Left ventricle myocardium inferior (tissue), 1 donor: ENCODE measurements around the gene LDLRAD4. TPM values are rescaled to one million over a fixed set of nuclear protein-coding genes. Genes with fewer than 3 reads are reported as not detected.

Source experiments
- DNase-seq: peaks from one replicate; pipeline ENCODE4 v3.0.0-alpha.2; 2020
- H3K27ac ChIP-seq: fragments of 200-600 bp; replicated peaks from 2 replicates; pipeline ENCODE4 v1.8.0; 2021
- H3K27me3 ChIP-seq: fragments of 200-600 bp; 2 replicates; pipeline ENCODE4 v1.8.0; 2021; ENCODE audit warnings: low read depth
- H3K36me3 ChIP-seq: fragments of 200-600 bp; 2 replicates; pipeline ENCODE4 v1.8.0; 2021
- H3K4me1 ChIP-seq: fragments of 200-600 bp; 2 replicates; pipeline ENCODE4 v1.8.0; 2021
- H3K4me3 ChIP-seq: fragments of 200-600 bp; 2 replicates; pipeline ENCODE4 v1.8.0; 2021; ENCODE audit warnings: mild to moderate bottlenecking, moderate library complexity
- H3K9me3 ChIP-seq: fragments of 200-600 bp; replicated peaks from 2 replicates; pipeline ENCODE4 v1.8.0; 2021
- intact Hi-C: fragments of 100-400 bp; cut with micrococcal nuclease; formaldehyde crosslinking; loops from one replicate; pipeline ENCODE4 v1.11.0; 2022
- total RNA-seq: library from RNA; stranded (reverse); fragmentation: NEBNext Ultra II Directional; extraction: Animal tissue kit (Norgen Biotek cat#: 25700); gene quantifications from one replicate; pipeline ENCODE4 v1.2.1, GENCODE V29; 2021
- TF ChIP-seq, protein P1 (sequence below): fragments of 200-600 bp; IDR thresholded peaks from 2 replicates; pipeline ENCODE4 v1.8.0; 2021; ENCODE audit warnings: antibody characterized with exemption, mild to moderate bottlenecking, borderline replicate concordance
- donor health status: DM: no; HTN: yes; CAD: no; lungs with severe emphysema.

LDLRAD4 gene
- total RNA-seq, 1 donor from 2014 or later: 43.3 TPM

DNA sequence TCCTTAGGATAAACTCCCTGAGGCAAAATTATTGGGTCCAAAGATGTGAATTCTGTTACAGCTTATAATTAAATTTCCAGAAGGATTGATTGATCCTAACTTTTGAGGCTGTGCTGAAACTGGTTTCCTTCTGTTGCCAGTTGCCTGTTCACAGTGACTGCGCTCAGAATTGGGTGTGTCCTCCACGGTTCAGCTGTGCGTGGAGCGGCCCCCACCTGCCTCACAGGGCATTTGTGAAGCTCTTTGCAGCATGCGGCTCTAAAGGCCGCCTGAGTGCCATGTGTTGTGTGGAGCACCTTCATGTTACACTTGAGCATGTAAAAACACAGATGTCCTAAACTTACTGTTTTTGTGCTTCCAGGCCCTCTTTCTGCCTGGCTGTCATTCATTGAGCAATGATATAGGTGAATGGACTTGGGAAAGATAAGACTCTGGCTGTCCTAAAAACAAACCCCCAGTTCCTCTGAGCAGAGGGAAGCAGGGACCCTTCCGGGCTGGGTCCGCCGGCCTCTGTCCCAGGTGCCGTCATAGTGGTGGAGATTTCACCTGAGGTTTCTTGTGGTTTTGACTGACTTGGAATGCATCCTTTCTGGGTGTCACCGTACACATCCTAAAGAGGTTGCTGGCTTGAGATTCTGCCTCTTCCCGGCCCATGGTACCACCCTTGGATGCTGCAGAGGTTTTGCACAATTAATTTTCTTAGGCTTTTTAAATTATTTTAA, 173.6 kb downstream of the LDLRAD4 start:
- intact Hi-C loops: no loop called here
- Histone ChIP-seq H3K4me3 (no peak overlapping the region), H3K36me3 (no peaks in the 10 kb centered on the region), H3K27me3 (no peaks in the 10 kb centered on the region), H3K9me3 (no peaks in the 10 kb centered on the region), H3K4me1 (peaks cover 42% of the 10 kb centered on the region), H3K27ac (no peak overlapping the region)
- TF ChIP-seq, protein P1, sequence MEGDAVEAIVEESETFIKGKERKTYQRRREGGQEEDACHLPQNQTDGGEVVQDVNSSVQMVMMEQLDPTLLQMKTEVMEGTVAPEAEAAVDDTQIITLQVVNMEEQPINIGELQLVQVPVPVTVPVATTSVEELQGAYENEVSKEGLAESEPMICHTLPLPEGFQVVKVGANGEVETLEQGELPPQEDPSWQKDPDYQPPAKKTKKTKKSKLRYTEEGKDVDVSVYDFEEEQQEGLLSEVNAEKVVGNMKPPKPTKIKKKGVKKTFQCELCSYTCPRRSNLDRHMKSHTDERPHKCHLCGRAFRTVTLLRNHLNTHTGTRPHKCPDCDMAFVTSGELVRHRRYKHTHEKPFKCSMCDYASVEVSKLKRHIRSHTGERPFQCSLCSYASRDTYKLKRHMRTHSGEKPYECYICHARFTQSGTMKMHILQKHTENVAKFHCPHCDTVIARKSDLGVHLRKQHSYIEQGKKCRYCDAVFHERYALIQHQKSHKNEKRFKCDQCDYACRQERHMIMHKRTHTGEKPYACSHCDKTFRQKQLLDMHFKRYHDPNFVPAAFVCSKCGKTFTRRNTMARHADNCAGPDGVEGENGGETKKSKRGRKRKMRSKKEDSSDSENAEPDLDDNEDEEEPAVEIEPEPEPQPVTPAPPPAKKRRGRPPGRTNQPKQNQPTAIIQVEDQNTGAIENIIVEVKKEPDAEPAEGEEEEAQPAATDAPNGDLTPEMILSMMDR: no peak
- DNase-seq: no peak

DNA sequence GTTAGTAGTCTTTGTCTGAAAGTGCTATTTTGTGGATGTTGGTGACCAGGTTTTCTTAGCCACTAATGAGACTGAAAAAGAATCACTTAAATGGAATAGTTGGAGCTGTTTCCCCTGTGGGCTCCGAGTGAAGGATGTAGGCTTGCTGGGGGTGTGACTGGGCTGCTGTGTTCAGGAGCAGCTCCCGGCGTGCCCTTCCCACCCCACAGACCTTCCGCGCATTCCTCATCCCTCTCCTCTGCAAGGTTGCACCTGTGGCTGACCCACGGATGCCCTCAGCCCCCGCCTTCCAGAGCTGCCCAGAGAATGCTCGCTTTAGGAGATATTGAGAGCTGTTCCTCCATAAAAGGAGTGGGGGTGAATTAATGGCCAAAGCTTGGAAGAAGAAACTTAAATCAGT, 174.3 kb downstream of the LDLRAD4 start:
- Histone ChIP-seq H3K9me3 (no peaks in the 10 kb centered on the region), H3K4me3 (no peak overlapping the region), H3K4me1 (peaks cover 37% of the 10 kb centered on the region), H3K27ac (no peak overlapping the region), H3K27me3 (no peaks in the 10 kb centered on the region), H3K36me3 (peaks cover 4% of the 10 kb centered on the region)
- intact Hi-C loops: no loop called here
- TF ChIP-seq, protein P1: no peak
- no peak for DNase-seq

GRCh38 chr18:13393338-13393737, 174.8 kb downstream of the LDLRAD4 start:
- intact Hi-C loops: no loop called here
- Histone ChIP-seq H3K27me3 (no peaks in the 10 kb centered on the region), H3K36me3 (peaks cover 4% of the 10 kb centered on the region), H3K4me1 (peaks cover 36% of the 10 kb centered on the region), H3K4me3 (no peak overlapping the region), H3K9me3 (no peaks in the 10 kb centered on the region), H3K27ac (no peak overlapping the region)
- TF ChIP-seq, protein P1: no peak
- no peak for DNase-seq

GRCh38 chr18:13394801-13395200, 176.2 kb downstream of the LDLRAD4 start:
- TF ChIP-seq, protein P1: no peak
- H3K9me3 ChIP-seq: no peaks in the 10 kb centered on the region
- no peak overlapping the region for H3K4me3 ChIP-seq
- H3K36me3 ChIP-seq: peaks cover 4% of the 10 kb centered on the region
- H3K4me1 ChIP-seq: peaks cover 29% of the 10 kb centered on the region
- H3K27me3 ChIP-seq: no peaks in the 10 kb centered on the region
- DNase-seq: no peak
- intact Hi-C loops: no loop called here
- no peak overlapping the region for H3K27ac ChIP-seq

DNA sequence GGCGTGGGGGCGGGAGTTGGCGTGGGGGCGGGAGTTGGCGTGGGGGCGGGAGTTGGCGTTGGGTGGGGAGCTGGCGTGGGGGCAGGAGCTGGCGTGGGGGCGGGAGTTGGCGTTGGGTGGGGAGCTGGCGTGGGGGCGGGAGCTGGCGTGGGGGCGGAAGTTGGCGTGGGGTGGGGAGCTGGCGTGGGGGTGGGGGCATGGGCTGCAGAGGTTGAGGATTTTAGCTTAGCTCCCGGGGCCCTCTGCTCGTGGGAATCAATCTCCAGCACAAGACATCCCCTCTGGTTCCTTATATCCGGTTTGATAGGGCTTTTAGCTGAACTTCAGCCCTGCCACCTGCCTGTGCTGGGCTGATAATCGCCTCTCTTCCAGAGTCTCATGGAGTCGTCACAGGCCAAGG, 177.0 kb downstream of the LDLRAD4 start:
- no peaks in the 10 kb centered on the region for H3K27me3 ChIP-seq
- TF ChIP-seq, protein P1: no peak
- intact Hi-C loops: no loop called here

More for the DNA sequence above, 177.0 kb downstream of the LDLRAD4 start:
- no peak overlapping the region for H3K4me3 ChIP-seq
- DNase-seq: no peak
- no peaks in the 10 kb centered on the region for H3K9me3 ChIP-seq
- H3K4me1 ChIP-seq: peaks cover 23% of the 10 kb centered on the region
- peaks cover 4% of the 10 kb centered on the region for H3K36me3 ChIP-seq
- H3K27ac ChIP-seq: no peak overlapping the region
